ENCODE data around the gene ZC3H12D. TPM values are rescaled to one million over a fixed set of nuclear protein-coding genes. Genes with fewer than 3 reads are reported as not detected.

ZC3H12D gene
- polyA plus RNA-seq, 6 donors from 2014 or later = 4.7 to 9.2 (median 7.3) TPM

DNA sequence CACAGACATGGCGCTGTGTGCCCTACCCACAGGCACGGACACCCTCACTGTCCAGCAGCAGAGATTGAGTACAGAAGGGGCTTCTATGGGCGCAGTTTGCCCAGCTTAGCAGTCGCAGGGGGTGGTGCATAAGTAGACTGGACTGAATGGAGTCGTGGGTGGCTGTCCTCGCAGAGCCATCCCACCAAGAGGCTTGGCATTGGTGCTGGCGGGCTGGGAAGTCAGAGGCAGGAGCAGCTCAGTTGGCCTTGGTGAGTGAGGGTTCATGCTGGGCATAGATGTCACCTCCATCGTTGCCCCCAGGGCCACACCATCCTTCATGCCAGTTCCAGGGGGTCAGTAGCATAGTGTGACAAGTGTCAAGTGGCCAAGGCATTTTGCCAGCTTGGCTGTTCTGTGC lies 59.6 kb downstream of the ZC3H12D start:
- no peaks in the 10 kb centered on the region for H3K9me3 Mint-ChIP-seq
- ATAC-seq (ENCODE audit: low read depth in 2 of 2) (no peak), DNase-seq (no peak)
- no peaks in the 10 kb centered on the region for H3K36me3 Mint-ChIP-seq
- no peak overlapping the region for H3K27ac Mint-ChIP-seq
- no peak overlapping the region for H3K4me3 Mint-ChIP-seq
- no peaks in the 10 kb centered on the region for H3K4me1 Mint-ChIP-seq
- H3K27me3 Mint-ChIP-seq = peaks cover 0 to 6% (median 0%) of the 10 kb centered on the region in 3 donors

DNA sequence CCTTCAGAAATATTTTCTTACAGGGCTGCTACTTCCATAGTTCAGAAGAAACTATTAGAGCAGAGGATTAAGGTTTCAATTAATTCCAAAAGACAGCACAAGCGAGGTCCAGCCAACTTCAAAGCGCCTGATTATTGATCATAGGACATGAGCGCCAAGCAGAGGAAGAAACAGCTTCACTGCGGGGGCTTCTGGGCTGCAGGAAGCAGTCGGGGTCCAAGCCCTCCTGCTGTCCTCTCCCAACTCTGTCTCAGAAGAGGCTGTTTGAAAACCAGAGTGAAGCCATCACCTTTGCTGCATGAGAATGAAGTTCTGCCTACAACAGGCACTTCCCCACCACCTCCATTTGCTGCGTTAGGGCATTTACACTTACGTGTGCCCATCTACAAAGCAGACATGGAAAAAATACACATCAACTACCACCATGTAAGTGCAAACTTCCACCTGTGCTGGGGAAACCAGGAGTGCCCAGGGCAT lies 60.8 kb downstream of the ZC3H12D start:
- Mint-ChIP-seq H3K27ac (peak overlapping the region in 1 of 6 donors; percentile 47), H3K27me3 (peaks cover 0 to 6% (median 0%) of the 10 kb centered on the region in 3 donors), H3K9me3 (no peaks in the 10 kb centered on the region), H3K36me3 (no peaks in the 10 kb centered on the region), H3K4me3 (no peak overlapping the region), H3K4me1 (no peaks in the 10 kb centered on the region)
- ATAC-seq (ENCODE audit: low read depth in 2 of 2) = no peak
- no peak for DNase-seq

DNA sequence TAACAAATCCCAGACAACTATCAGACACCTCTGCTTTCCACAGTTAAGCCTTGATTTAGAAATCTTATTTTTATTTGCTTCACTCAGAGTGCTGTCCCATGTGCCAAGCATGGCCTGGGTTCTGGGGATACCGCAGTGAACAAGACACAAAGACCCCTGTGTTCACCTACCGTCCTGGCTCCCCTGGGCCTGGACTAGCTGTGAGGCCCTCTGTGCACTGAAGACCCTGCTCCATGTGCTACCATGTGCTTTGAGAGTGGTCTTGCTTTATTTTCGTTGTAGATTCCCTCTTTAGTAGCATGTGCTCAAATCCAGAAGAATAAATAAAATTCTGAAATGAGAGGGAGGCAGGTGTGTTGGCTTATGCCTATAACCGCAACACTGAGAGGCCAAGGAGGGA lies 62.2 kb downstream of the ZC3H12D start:
- Mint-ChIP-seq H3K27me3 (no peaks in the 10 kb centered on the region), H3K27ac (no peak overlapping the region), H3K36me3 (no peaks in the 10 kb centered on the region), H3K4me3 (no peak overlapping the region), H3K4me1 (no peaks in the 10 kb centered on the region), H3K9me3 (no peaks in the 10 kb centered on the region)
- ATAC-seq (ENCODE audit: low read depth in 2 of 2) = no peak
- no peak for DNase-seq

DNA sequence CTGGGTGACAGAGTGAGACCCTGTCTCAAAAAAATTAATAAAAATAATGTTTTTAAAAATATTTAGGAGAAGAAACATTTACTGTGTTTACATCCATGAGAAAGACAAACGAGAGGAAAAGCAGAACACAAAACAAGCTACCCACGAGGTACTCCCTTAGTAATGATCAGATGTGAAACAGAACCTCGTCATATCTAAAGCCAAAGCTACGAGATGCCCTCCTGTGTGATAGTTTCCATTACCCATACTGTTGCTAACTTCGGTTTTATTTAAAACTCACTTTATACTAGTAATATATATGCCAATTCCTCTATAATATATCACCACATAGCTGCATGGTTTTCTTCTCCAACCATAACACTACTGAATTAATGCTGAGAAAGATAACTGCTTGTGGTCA lies 63.7 kb downstream of the ZC3H12D start:
- Mint-ChIP-seq H3K4me1 (no peaks in the 10 kb centered on the region), H3K36me3 (no peaks in the 10 kb centered on the region), H3K9me3 (no peaks in the 10 kb centered on the region), H3K4me3 (no peak overlapping the region), H3K27ac (no peak overlapping the region), H3K27me3 (no peaks in the 10 kb centered on the region)
- ATAC-seq (ENCODE audit: low read depth in 2 of 2) = no peak
- DNase-seq = no peak

DNA sequence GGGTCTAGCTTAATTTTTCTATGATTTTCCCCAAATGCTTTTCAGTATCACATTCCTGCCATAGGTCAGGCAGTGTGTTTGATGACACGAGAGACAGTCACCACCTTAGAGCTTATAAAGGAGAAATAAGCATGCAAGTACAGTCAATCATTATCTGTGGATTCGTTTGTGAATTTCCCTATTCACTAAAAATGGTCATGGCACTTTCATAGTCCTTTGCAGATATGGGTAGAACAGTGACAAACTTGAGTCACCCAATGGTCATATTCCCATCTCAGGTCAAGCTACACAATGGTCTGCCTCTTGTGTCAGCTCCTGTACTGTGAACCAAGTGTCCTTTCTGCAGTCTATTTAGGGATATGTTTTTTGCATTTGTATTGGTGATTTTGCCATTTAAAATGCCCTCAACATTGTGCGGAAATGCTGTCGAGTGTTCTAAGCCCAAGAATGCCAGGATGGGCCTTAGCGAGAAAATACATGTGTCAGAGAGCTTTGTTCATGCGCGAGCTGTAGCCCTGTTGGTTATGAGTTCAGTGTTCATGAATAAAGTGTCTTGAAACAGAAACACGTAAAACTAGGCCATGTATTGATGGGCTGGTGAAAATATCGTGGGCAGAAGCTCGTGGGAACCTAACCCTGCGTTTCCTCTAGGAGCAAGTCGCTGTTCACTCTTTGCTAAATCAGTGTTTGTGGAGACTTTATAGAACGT lies 65.0 kb downstream of the ZC3H12D start:
- ATAC-seq (ENCODE audit: low read depth in 2 of 2) = no peak
- no peak for DNase-seq
- Mint-ChIP-seq H3K27ac (peak overlapping the region in 3 of 6 donors; percentile 19 to 52 (median 27)), H3K4me3 (no peak overlapping the region), H3K4me1 (no peaks in the 10 kb centered on the region), H3K36me3 (no peaks in the 10 kb centered on the region), H3K9me3 (no peaks in the 10 kb centered on the region), H3K27me3 (no peaks in the 10 kb centered on the region)

DNA sequence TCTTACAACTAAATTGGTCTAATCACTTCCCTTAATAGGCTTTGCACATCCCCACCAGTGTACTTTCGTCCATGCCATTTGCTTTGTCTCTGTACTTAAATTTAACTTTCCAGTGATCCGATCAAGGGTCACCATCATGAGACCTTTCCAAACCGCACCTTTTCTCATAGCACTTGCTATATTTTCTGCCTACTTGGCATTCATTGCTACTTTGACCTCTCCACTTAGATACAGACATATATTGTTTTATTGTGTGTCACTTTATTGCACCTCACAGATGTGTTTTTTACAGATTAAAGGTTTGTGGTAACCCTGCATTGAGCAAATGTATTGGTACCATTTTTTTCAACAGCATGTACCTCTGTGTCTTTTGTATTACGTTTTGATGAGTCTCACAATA lies 70.0 kb downstream of the ZC3H12D start:
- no peak for DNase-seq
- Mint-ChIP-seq H3K27ac (peak overlapping the region in 2 of 6 donors; percentile 8 to 14), H3K9me3 (no peaks in the 10 kb centered on the region), H3K36me3 (no peaks in the 10 kb centered on the region), H3K4me3 (no peak overlapping the region), H3K27me3 (no peaks in the 10 kb centered on the region), H3K4me1 (peaks cover 0 to 20% (median 3%) of the 10 kb centered on the region in 3 donors)
- ATAC-seq (ENCODE audit: low read depth in 2 of 2) = no peak

DNA sequence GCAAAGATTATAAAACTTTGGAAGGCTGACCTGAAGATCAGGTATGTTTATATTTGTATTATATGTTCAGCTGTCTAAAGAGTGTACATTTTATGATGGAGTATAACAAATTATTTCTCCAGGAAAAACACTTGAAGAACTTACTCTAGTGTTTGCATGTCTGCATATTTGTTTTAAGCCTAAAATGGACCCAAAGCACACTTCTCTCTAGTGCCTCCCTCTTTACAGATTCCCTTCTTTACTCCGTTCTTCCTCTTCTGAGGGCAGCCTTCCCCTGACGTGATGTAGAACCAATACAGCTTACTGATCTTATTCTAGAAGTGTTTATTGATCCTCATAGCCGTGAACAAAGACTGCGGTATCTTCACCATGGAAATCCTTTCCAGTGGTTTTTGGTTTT lies 70.8 kb downstream of the ZC3H12D start:
- no peaks in the 10 kb centered on the region for H3K27me3 Mint-ChIP-seq
- no peaks in the 10 kb centered on the region for H3K36me3 Mint-ChIP-seq
- DNase-seq (no peak), ATAC-seq (ENCODE audit: low read depth in 2 of 2) (no peak)
- H3K9me3 Mint-ChIP-seq = no peaks in the 10 kb centered on the region
- H3K27ac Mint-ChIP-seq = peak overlapping the region in 5 of 6 donors; percentile 29 to 80 (median 51)
- H3K4me1 Mint-ChIP-seq = peaks cover 0 to 20% (median 3%) of the 10 kb centered on the region in 3 donors
- no peak overlapping the region for H3K4me3 Mint-ChIP-seq

DNA sequence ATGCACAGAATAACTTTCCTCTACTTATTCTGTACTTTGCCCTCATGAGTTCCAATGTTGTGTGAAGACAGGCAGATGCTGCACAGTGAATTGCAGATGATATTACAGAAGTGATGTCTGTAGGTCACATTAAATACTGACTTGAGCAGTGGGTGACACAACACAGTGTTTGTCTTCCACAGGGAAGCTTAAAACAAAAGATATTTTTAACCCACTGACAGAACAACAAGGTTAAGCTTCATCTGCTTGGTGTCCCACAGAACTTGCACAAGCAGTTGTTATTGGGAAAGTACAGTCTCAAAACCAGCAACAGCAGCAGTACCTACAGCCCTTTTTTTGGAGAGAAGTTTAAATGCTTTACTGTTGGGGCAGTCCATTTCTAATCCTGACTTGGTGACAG lies 74.3 kb downstream of the ZC3H12D start:
- Mint-ChIP-seq H3K4me3 (no peak overlapping the region), H3K27ac (peak overlapping the region in 3 of 6 donors; percentile 27 to 73 (median 64)), H3K36me3 (peaks cover 0 to 2% of the 10 kb centered on the region in 2 donors), H3K27me3 (no peaks in the 10 kb centered on the region), H3K9me3 (no peaks in the 10 kb centered on the region), H3K4me1 (peaks cover 3 to 20% (median 4%) of the 10 kb centered on the region in 3 donors)
- DNase-seq (no peak), ATAC-seq (ENCODE audit: low read depth in 2 of 2) (no peak)

DNA sequence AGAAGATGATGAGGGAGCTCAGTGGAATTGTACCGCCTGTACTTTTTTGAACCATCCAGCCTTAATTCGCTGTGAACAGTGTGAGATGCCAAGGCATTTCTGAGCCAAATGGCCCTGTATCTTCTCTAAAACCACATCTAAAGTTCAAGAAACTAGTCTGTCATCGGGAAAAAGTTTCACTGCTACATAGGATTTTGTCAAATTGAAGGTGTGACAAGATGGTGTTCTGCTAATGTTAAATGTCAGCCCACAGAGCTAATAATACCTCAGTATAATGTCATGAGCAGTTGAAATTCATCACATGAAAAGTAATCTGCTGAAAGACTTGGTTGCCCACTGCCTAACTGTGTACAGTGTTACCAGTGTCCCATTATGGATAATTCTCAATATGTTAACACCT lies 75.2 kb downstream of the ZC3H12D start:
- Mint-ChIP-seq H3K36me3 (peaks cover 0 to 6% of the 10 kb centered on the region in 2 donors), H3K27ac (no peak overlapping the region), H3K4me3 (no peak overlapping the region), H3K9me3 (no peaks in the 10 kb centered on the region), H3K27me3 (no peaks in the 10 kb centered on the region), H3K4me1 (peaks cover 3 to 20% (median 4%) of the 10 kb centered on the region in 3 donors)
- DNase-seq (no peak), ATAC-seq (ENCODE audit: low read depth in 2 of 2) (no peak)

DNA sequence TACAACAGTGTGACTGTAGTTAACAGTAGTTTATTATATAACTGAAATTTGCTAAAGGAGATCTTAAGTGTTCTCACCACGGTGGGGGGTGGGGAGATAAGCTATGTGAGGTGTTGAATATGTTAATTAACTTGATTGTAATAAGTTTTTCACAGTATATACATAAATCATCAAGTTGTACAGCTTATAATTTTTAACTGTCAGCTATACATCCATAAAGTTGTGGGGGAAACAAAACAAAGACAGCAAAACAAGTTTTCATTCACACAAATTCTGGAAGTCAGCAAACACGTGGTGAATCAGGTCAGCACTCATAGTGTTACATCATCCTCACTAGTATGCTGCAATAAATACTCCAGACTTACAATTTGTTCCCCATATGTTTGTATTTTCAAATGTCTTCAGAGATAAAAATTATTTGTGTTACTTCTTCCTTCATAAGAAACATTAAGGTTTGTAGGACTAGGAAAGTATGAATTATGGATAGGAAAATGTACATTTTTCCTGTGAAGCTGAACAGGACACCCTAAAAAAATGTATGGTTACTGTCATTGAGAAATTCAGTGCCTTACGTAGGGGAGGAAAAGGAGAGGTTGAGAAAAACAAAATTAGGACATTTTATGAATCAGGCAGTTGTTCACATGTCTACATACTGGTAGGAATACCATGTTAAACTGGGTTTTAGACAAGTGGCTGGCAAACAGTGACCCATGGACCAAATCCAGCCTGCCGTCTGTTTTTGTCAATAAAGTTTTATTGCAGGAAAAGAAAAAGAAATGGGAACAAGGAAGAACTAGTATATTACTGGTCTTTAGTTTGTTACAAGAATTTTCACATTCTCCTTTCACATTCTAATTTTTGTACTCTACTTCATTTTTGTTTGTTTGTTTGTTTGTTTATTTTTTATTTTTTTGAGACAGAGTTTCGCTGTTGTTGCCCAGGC lies 78.7 kb downstream of the ZC3H12D start:
- H3K9me3 Mint-ChIP-seq = no peaks in the 10 kb centered on the region
- H3K27me3 Mint-ChIP-seq = no peaks in the 10 kb centered on the region
- no peak for ATAC-seq (ENCODE audit: low read depth in 2 of 2)
- peak overlapping the region in 2 of 6 donors; percentile 61 to 68 for H3K27ac Mint-ChIP-seq
- no peak overlapping the region for H3K4me3 Mint-ChIP-seq
- H3K36me3 Mint-ChIP-seq = peaks cover 15 to 24% of the 10 kb centered on the region in 2 donors
- H3K4me1 Mint-ChIP-seq = peaks cover 0 to 4% (median 0%) of the 10 kb centered on the region in 3 donors
- no peak for DNase-seq

DNA sequence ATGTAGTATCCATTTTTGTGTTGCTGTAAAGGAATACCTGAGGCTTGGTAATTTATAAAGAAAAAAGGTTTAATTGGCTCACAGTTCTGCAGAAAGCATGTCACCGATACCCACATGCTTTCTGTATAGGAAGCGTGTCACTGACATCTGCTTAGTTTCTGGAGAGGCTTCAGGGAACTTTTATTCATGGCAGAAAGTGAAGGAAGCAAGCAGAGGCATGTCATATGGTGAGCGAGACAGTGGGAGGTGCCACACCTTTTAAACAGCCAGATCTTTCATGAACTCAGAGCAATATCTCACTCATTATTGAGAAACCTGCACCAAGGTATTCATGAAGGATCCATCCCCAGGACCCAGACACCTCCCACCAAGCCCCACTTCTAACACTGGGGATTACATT lies 81.3 kb downstream of the ZC3H12D start:
- H3K27ac Mint-ChIP-seq = peak overlapping the region in 2 of 6 donors; percentile 44 to 85
- peaks cover 25 to 34% of the 10 kb centered on the region in 2 donors for H3K36me3 Mint-ChIP-seq
- no peak for ATAC-seq (ENCODE audit: low read depth in 2 of 2)
- H3K4me1 Mint-ChIP-seq = peaks cover 0 to 9% (median 0%) of the 10 kb centered on the region in 3 donors
- H3K9me3 Mint-ChIP-seq = no peaks in the 10 kb centered on the region
- no peak for DNase-seq
- H3K27me3 Mint-ChIP-seq = no peaks in the 10 kb centered on the region
- no peak overlapping the region for H3K4me3 Mint-ChIP-seq

DNA sequence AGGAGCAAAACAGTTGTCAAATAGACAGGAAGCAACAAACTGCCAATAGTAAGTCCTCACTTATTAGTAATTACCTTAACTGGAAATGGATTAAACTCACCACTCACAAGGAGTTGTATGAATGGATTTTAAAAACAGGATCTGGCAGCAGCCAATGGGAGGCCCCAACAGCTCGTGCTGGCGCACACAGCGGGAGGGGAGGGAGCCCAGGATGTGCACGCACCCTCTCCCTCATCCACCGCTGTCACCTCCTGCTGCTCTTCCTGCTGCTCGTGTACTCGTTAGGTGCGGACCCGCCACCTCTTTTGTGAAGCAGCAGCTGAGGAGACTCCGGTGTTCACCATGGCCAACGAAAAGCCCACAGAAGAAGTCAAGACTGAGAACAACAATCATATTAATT lies 84.8 kb downstream of the ZC3H12D start, which contains the start of gene SUMO4:
Gene SUMO4 (plus strand): TSS at position 213 of the 400 bp plus-strand sequence. CDS start 130 bp downstream, at position 343.
- no peaks in the 10 kb centered on the region for H3K9me3 Mint-ChIP-seq
- peaks cover 25 to 39% of the 10 kb centered on the region in 2 donors for H3K36me3 Mint-ChIP-seq
- ATAC-seq (ENCODE audit: low read depth in 2 of 2) (no peak), DNase-seq (no peak)
- no peaks in the 10 kb centered on the region for H3K27me3 Mint-ChIP-seq
- H3K27ac Mint-ChIP-seq = peak within 1 kb of the TSS in 1 of 6 donors; percentile 72
- H3K4me3 Mint-ChIP-seq = no peak within 1 kb of the TSS
- peaks cover 0 to 19% (median 4%) of the 10 kb centered on the region in 3 donors for H3K4me1 Mint-ChIP-seq

DNA sequence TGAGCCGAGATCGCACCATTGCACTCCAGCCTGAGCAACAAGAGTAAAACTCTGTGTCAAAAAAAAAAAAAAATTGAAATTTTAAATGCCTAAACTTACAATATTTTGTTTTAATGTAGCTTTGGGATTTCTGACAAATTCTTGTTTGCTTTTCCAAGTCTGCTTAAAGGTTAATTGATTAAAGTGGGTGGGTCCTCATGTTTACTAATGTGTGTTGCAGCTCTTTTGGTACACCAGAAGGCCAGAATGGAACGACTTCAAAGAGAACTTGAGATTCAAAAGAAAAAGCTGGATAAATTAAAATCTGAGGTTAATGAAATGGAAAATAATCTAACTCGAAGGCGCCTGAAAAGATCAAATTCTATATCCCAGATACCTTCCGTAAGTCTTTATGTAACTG lies 87.4 kb downstream of the ZC3H12D start:
- Mint-ChIP-seq H3K9me3 (no peaks in the 10 kb centered on the region), H3K36me3 (peaks cover 24 to 30% of the 10 kb centered on the region in 2 donors), H3K4me1 (peaks cover 3 to 37% (median 18%) of the 10 kb centered on the region in 3 donors), H3K27me3 (no peaks in the 10 kb centered on the region), H3K27ac (peak overlapping the region in 1 of 6 donors; percentile 90), H3K4me3 (no peak overlapping the region)
- DNase-seq (no peak), ATAC-seq (ENCODE audit: low read depth in 2 of 2) (no peak)

All from naive B cell (primary cell).